GM18873 (cell line): ENCODE data around the gene FAM117B.
A peak's percentile ranks its signal among the peaks of the same experiment; 100 is the strongest.
"Not testable (repeated sequence)": the region's sequence is repeated elsewhere in the genome, so short reads cannot be mapped to it uniquely, and the experiment has no call there.

Source experiments
- ATAC-seq: cut with Tn5 transposase; IDR thresholded peaks from one replicate; pipeline ENCODE4 v1.9.1; 2021; ENCODE audit warnings: mild to moderate bottlenecking, moderate library complexity, moderate number of reproducible peaks; ENCODE audit not compliant: unreplicated experiment, low FRiP score

Gene FAM117B

DNA sequence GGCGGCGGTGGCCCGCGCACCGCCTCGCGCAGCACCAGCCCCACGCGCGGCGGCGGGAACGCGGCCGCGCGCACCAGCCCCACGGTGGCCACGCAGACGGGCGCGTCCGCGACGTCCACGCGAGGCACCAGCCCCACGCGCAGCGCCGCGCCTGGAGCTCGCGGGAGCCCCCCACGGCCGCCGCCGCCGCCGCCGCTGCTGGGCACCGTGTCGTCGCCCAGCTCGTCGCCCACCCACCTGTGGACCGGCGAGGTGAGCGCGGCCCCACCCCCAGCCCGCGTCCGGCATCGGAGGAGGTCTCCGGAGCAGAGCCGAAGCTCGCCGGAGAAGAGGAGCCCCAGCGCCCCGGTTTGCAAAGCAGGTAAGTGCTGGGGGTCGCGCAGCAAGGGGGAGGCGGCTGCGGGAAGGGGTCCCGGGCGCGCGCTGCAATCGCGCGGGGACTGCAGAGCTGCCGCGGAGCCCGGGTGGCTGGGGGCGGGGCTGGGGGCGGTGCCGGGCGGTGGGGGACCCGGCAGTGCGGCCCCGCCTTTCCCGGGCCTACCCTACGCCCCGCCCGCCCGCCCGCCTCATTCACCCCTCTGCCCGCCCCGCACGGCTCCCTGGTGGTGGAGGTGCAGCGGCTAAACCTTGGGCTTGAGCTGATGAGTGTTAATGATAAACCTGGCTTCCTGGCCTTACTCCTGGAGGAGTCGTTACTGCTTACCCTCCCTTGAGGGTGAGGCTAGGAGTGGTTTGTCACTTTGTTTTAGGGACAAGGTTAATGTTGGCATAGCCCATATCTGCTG, 851 bp downstream of the FAM117B start:
- peak; percentile 65 for ATAC-seq

DNA sequence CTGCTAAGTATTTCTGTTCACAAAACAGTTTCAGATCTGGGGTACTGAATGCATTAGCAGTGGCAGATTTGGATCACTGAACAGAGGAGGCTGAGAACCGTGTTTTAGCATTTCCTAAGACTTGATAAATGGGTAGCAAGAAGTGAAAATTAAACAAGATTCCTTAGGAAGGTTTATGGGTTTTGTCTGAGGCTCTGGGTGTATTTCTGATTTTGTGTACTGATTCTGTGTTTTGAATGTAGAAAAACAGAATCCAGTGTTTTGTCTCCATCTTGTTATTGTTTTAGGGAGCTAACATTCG, 1.4 kb downstream of the FAM117B start:
- no peak for ATAC-seq

- ATAC-seq: no peak
These were observed 4.0 kb downstream of the FAM117B start for GRCh38 chr2:202638721-202639120.

DNA sequence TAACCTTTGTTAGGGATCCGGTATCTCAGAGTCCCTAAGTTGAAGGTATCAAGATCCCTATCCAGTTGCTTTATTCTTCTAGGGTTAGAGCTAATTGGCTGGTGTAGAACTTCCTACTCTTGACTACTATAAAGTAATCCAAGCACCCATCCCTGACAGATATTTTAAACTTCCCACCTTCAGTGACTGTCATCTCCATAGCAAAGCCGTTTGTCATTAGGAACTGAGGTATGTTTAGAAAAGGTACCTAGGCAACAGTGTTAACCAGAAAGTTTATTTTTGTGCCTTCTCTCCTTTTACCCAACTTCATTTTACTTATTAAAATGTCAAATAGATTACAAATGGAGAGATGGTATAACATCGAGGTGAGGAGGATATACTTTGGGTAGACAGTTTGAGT, 4.5 kb downstream of the FAM117B start:
- ATAC-seq: no peak

GRCh38 chr2:202642567-202642966, 7.8 kb downstream of the FAM117B start:
- ATAC-seq: no peak

DNA sequence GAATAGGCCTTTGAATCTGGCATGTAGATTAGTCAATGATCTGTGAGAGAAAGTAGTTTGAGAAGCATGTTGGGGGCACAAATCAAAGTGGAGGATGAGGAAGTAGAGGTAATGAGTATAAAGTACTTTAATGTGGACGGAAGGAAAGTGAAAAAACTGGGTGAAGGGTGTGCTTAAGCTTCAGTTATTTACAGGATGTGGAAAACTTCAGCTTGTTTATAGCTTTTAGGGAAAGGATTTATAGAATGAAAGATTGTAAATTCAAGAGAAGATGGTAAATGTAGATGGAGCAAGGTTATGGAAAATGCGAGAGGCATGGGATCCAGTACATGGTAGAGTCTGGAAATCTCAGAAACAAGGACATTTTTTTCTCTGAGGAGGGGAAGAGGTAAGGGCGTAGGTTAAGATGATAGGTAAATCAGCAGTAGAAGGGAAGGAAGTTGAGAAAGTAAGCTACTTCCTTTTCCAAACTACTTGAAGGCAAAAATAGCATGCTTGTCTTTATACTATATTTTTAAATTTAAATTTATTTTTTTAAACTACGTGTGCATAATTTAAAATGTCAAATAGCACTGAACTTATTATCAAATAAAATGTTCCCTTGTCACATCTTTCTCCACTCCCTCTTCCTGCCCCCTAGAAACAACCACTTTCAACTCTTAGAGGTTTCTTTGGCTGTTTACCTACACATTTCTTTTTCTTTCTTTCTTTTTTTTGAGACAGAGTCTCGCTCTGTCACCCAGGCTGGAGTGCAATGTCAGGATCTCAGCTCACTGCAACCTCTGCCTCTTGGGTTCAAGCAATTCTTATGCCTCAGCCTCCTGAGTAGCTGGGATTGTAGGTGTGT, 8.5 kb downstream of the FAM117B start:
- no peak for ATAC-seq

GRCh38 chr2:202652119-202652518, 17.4 kb downstream of the FAM117B start:
- no peak for ATAC-seq

DNA sequence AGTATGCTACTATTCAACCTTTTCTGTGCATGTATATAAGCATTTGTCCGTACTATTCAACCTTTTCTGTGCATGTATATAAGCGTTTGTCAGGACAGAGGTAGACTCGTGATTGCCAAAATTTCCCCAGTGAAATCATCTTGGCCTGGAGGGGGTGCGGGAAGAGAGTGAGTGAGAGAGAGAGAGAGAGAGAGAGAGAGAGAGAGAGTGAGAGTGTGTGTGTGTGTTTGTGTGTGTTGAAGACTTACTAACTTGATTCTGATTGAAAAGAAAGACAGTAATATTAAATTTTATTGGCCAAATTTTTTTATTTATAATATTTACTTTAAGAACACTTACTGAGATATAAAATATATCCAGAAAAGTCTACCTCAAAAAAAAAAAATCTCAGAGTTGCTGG, 19.1 kb downstream of the FAM117B start:
- ATAC-seq: no peak

DNA sequence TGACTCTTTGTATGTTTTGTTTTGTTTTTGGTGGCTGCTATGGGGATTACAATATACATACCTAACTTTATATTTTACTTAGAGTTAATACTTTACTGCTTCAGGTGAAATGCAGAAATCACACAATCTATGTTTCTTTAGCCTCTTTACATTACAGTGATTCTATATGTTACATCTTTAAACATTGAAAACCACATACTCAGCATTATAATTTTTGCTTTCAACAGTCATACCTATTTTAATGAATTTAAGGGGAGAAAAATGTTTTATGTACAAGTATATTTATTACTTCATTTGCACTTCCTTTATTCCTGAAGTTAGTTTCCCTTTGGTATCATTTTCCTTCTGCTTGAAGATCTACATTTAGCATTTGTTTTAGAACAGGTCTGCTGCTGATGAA, 23.1 kb downstream of the FAM117B start:
- no peak for ATAC-seq

DNA sequence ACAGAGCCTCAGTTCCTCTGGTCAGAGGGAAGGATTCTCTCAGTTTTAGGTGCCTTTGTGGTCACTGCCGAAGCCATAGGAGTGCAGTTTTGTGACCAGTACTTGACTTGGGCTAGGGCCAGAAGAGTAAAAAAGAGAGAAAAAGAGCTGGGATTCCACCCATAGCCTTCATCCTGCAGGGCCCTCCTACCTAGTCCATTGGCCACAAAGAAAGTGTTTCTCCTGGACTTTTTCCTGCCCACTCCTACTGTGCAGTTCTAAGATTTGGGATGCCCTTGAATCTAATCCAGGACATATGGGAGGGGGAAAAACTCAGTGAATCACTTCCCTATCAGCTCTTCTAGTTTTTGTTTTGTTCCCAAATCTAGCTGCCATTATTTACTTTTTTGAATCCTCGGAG, 26.0 kb downstream of the FAM117B start:
- no peak for ATAC-seq

DNA sequence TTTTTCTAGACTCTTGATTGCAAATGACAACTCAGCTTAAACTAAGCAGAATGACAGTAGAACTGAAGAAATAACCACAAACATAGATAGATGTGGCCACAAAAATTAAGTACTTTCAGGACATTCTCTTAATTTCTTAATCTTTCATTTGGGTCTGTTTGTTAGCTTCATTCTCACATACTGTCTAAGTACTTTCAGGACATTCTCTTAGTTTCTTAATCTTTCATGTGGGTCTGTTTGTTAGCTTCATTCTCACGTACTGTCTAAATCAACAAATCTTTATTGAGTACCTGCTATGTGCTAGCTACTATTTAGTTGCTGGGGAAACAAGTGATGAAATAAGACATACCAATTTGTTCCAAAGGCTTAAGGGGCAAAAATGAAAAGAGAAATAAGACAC, 35.1 kb downstream of the FAM117B start:
- no peak for ATAC-seq

DNA sequence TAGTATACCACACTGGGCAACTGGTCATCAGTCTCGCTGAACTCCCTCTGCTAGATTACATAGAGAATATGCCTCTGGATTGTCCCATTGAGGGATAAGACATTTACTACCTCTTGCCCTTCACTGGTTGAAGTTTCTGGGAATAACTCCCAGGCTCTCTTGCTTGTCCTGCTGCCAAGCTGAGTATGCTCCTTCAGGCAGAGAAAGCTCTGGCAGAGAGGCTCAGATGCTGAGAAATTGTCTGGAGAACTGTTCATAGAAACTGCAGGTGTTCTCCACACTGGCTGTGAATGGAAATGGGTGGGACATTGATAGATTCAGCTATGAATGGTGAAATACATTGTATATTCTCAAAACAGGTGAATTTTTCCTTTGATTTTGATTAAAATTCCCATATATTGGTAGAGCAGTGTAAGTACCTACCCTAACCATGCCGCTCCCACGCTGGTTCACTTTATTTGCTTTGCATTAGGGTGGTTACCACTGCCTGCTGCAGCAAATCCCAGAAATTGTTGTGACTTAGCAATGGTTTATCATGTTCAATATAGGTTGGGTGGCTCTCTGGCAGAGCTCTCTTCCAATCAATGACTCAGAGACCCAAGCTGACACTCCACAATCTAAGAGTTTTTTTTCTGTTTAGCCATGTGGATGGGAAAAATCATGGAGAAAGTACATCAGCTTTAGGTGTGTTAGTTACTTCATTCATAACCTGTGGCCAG, 36.7 kb downstream of the FAM117B start:
- ATAC-seq: no peak

GRCh38 chr2:202675097-202675496, 40.3 kb downstream of the FAM117B start:
- not testable (repeated sequence) for ATAC-seq

- ATAC-seq: no peak
These were observed 45.2 kb downstream of the FAM117B start for GRCh38 chr2:202679980-202680379.

- ATAC-seq: no peak
These were observed 45.7 kb downstream of the FAM117B start for GRCh38 chr2:202680512-202680911.

GRCh38 chr2:202681688-202682205, 47.0 kb downstream of the FAM117B start:
- no peak for ATAC-seq

GRCh38 chr2:202682274-202682673, 47.5 kb downstream of the FAM117B start:
- ATAC-seq: no peak

GRCh38 chr2:202687276-202687675, 52.5 kb downstream of the FAM117B start:
- ATAC-seq: no peak

- no peak for ATAC-seq
These were observed 54.7 kb downstream of the FAM117B start for GRCh38 chr2:202689459-202689858.

- ATAC-seq: no peak
These were observed 55.1 kb downstream of the FAM117B start for GRCh38 chr2:202689898-202690297.

- no peak for ATAC-seq
These were observed 55.6 kb downstream of the FAM117B start for GRCh38 chr2:202690321-202690900.
